NB4 (cell line): ENCODE results near the gene ZNF697.

ENCODE experiments used
- DNase-seq: peaks from one replicate; pipeline ENCODE4 v3.0.0; 2010; ENCODE audit warnings: low read depth
- H3K4me3 ChIP-seq: one replicate; pipeline ENCODE4 v1.5.1; 2011; ENCODE audit warnings: mild to moderate bottlenecking, low read depth, low read length, moderate library complexity
- MAX ChIP-seq: IDR thresholded peaks from 2 replicates; pipeline ENCODE4 v1.6.1; 2011; ENCODE audit warnings: low read depth, low read length
- MYC ChIP-seq: IDR thresholded peaks from 2 replicates; pipeline ENCODE4 v1.6.1; 2011; ENCODE audit warnings: low read depth, low read length
- POLR2A ChIP-seq: IDR thresholded peaks from 2 replicates; pipeline ENCODE4 v1.6.1; 2011; ENCODE audit warnings: mild to moderate bottlenecking; ENCODE audit not compliant: insufficient read length; ENCODE audit errors: extremely low read depth
- TF ChIP-seq, protein P1 (sequence below): IDR thresholded peaks from one replicate; pipeline ENCODE4 v1.5.1; 2012; ENCODE audit warnings: low read depth, low read length

Gene ZNF697

DNA sequence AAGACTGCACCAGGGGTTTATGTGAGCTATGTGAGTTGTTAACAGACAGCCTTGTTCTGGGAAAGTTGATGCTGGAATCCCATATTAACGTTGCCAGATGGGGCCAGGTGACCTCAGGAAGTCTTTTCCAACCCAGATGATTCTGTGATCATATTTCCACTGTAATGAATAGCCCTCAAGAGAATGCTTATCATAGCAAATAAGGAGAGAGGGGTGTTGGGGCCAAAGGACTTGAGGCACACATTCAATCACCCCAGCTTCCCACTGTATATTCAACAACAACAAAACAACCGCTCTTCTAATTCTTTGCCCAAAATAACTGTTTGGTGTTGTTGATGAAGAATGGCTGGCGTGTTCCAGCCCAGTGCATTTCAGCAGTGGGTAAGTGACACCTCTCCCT, 14.1 kb downstream of the ZNF697 start:
- no peak for DNase-seq
- no peak overlapping the region for H3K4me3 ChIP-seq
- TF ChIP-seq POLR2A (no peak), MAX (no peak)
- TF ChIP-seq, protein P1, sequence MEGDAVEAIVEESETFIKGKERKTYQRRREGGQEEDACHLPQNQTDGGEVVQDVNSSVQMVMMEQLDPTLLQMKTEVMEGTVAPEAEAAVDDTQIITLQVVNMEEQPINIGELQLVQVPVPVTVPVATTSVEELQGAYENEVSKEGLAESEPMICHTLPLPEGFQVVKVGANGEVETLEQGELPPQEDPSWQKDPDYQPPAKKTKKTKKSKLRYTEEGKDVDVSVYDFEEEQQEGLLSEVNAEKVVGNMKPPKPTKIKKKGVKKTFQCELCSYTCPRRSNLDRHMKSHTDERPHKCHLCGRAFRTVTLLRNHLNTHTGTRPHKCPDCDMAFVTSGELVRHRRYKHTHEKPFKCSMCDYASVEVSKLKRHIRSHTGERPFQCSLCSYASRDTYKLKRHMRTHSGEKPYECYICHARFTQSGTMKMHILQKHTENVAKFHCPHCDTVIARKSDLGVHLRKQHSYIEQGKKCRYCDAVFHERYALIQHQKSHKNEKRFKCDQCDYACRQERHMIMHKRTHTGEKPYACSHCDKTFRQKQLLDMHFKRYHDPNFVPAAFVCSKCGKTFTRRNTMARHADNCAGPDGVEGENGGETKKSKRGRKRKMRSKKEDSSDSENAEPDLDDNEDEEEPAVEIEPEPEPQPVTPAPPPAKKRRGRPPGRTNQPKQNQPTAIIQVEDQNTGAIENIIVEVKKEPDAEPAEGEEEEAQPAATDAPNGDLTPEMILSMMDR = no peak

DNA sequence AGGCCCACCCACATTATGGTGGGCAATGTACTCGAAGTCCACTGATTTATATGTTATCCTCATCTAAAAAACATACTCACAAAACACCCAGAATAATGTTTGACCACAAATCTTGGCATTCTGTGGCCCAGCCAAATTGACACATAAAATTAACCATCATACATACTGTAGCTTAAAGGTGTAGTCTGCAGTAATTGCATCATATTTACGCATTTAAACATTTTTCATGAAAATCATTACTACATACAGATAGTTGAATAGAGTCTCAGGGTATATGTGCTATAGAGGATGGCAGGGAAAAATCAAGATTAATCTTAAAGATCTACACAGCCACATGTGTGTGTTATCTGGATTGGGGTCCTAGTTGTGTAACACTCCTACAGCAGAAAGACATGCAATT, 14.5 kb downstream of the ZNF697 start:
- H3K4me3 ChIP-seq = no peak overlapping the region
- TF ChIP-seq, protein P1 = no peak
- TF ChIP-seq MYC (no peak), MAX (no peak), POLR2A (no peak)
- no peak for DNase-seq

DNA sequence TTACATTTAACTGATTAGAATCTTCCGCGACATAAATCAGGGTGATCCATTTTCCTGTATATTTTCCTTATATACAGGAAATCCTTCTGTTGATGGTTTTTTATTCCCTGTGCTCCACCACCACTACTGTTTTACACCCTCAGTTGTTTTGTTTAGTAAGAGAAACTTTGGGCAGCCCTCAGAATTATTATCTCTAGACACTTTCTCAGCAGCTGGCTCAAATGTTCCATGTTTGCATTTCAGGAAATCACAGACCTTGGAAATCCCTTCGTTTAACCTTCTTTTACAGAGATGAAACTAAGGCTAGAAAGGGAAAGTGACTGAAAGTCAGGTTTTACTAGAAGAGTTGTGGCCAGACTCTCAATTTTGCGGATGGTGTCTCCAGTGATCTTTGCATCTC, 15.2 kb downstream of the ZNF697 start:
- no peak overlapping the region for H3K4me3 ChIP-seq
- TF ChIP-seq, protein P1 = no peak
- TF ChIP-seq MYC = no peak
- no peak for TF ChIP-seq MAX
- no peak for TF ChIP-seq POLR2A
- DNase-seq = no peak

DNA sequence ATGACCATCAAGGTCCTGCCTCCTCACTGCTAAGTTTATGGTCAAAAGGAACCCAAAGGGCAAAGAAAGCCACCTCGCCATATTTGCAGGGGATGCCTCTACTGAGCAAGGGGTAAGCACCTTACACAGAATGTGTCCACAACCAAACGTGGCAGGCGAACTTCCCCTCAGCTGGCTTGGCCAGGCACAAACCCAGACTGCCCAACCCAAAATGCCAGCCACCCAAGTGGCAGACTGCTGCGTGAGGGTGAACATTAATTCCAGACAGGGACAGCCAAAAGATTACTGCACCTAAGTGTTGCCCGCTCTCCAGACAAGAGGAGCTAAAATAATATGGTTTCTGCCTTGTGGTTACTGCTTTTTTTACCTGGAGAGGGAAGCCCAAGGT, 16.0 kb downstream of the ZNF697 start:
- TF ChIP-seq MAX = no peak
- no peak for TF ChIP-seq POLR2A
- no peak for TF ChIP-seq MYC
- TF ChIP-seq, protein P1 = no peak
- no peak for DNase-seq
- H3K4me3 ChIP-seq = no peak overlapping the region

- no peak overlapping the region for H3K4me3 ChIP-seq
- no peak for TF ChIP-seq POLR2A
- TF ChIP-seq MYC = no peak
- TF ChIP-seq, protein P1 = no peak
- no peak for DNase-seq
Observed at GRCh38 chr1:119631433-119632102, 16.5 kb downstream of the ZNF697 start.

- no peak overlapping the region for H3K4me3 ChIP-seq
- DNase-seq = no peak
- TF ChIP-seq MAX = no peak
- TF ChIP-seq MYC = no peak
- TF ChIP-seq POLR2A = no peak
- TF ChIP-seq, protein P1 = no peak
Observed at GRCh38 chr1:119631086-119631432, 17.0 kb downstream of the ZNF697 start.
